BE2C (cell line): ENCODE measurements around the gene MAP3K15.
A peak's percentile ranks its signal among the peaks of the same experiment; 100 is the strongest.

Experiments
- DNase-seq: peaks from one replicate; pipeline ENCODE4 v3.0.0-alpha.2; 2020
- H3K27me3 ChIP-seq: fragments of 250-450 bp; sonication (Bioruptor Pico); 2 replicates; pipeline ENCODE4 v1.5.1; 2020; ENCODE audit warnings: mild to moderate bottlenecking
- H3K36me3 ChIP-seq: fragments of 250-450 bp; sonication (Bioruptor Pico); 2 replicates; pipeline ENCODE4 v1.5.1; 2020; ENCODE audit warnings: mild to moderate bottlenecking
- H3K4me1 ChIP-seq: fragments of 250-450 bp; sonication (Bioruptor Pico); 2 replicates; pipeline ENCODE4 v1.5.1; 2020
- H3K4me3 ChIP-seq: 2 replicates; pipeline ENCODE4 v1.5.1; 2011; ENCODE audit warnings: low read depth, low read length
- H3K9me3 ChIP-seq: fragments of 250-450 bp; sonication (Bioruptor Pico); 2 replicates; pipeline ENCODE4 v1.5.1; 2020
- TF ChIP-seq, protein P1 (sequence below): IDR thresholded peaks from 2 replicates; pipeline ENCODE4 v1.5.1; 2012; ENCODE audit warnings: mild to moderate bottlenecking, low read depth, low read length

Gene MAP3K15

DNA sequence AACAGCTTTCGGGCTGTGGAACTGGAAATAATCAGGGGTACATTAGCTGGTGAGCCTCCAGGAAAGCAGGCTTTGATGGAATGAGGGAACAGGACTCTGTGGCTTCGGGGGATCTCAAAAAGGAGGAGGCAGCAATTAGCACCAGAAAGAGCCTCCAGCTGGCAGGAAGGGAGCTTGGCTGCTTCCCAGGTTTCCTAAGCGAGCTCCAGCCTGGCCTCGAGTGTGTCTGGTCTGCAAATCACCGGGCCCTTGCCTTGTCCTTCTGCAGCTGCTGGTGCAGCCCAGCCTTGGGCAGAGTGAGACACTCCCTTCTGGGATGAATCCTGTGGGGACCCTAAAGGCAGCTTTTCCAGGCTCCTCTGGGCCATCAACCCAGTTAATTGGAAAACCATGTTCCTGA is 182.3 kb downstream of the MAP3K15 start:
- H3K9me3 ChIP-seq, result no peaks in the 10 kb centered on the region; the same call in 1 of the 2 replicates
- H3K36me3 ChIP-seq, result no peaks in the 10 kb centered on the region
- H3K4me3 ChIP-seq, result peak overlapping the region; percentile 3; the same call in 1 of the 2 replicates
- DNase-seq, result peak; percentile 87
- peaks cover 15% of the 10 kb centered on the region; the same call in 1 of the 2 replicates for H3K4me1 ChIP-seq
- TF ChIP-seq, protein P1, sequence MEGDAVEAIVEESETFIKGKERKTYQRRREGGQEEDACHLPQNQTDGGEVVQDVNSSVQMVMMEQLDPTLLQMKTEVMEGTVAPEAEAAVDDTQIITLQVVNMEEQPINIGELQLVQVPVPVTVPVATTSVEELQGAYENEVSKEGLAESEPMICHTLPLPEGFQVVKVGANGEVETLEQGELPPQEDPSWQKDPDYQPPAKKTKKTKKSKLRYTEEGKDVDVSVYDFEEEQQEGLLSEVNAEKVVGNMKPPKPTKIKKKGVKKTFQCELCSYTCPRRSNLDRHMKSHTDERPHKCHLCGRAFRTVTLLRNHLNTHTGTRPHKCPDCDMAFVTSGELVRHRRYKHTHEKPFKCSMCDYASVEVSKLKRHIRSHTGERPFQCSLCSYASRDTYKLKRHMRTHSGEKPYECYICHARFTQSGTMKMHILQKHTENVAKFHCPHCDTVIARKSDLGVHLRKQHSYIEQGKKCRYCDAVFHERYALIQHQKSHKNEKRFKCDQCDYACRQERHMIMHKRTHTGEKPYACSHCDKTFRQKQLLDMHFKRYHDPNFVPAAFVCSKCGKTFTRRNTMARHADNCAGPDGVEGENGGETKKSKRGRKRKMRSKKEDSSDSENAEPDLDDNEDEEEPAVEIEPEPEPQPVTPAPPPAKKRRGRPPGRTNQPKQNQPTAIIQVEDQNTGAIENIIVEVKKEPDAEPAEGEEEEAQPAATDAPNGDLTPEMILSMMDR, result no peak
- H3K27me3 ChIP-seq, result no peaks in the 10 kb centered on the region

DNA sequence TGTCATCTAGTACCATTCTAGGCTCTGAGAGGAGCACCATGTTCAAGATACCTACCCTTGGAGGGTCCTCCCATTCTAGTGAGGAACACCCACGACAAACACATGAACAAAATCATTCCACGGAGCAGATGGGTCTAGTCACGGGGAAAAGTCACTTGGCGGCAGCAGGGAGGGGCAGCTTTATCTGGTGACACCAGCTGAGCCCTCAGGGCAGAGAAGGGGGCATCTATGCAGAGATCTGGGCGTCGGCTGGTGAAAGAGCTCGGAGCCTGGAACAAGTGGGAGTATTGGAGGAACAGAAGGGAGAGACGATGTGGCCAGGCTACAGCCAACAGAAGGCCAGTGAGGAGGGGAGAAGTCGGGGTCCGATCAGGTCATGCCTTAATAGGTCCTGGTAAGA is 183.5 kb downstream of the MAP3K15 start:
- Histone ChIP-seq H3K4me3 (no peak overlapping the region), H3K36me3 (no peaks in the 10 kb centered on the region), H3K4me1 (peaks cover 15% of the 10 kb centered on the region; the same call in 1 of the 2 replicates), H3K27me3 (no peaks in the 10 kb centered on the region), H3K9me3 (no peaks in the 10 kb centered on the region; the same call in 1 of the 2 replicates)
- DNase-seq, result peak; percentile 29
- TF ChIP-seq, protein P1, result no peak

DNA sequence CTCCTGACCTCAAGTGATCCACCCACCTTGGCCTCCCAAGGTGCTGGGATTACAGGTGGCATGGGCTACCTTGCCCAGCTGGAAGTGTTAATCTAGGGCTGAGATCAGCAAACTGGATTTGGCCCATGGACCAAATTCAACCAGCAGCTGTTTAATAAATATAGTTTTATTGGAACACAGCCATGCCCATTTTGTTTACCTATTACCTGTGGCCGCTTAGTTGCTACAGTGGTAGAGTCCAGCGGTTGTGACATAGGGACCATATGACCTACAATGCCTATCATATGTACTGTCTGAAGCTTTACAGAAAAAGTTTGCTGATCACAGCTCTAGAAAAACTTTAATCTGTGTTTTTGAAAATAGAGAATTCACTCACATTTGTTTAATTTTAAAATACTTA is 188.7 kb downstream of the MAP3K15 start:
- H3K9me3 ChIP-seq, result no peaks in the 10 kb centered on the region
- TF ChIP-seq, protein P1, result no peak
- H3K36me3 ChIP-seq, result no peaks in the 10 kb centered on the region
- no peak for DNase-seq
- H3K4me1 ChIP-seq, result 0 out of 2 replicates have a peak, but pooled peaks cover 3% of the 10 kb centered on the region
- H3K4me3 ChIP-seq, result no peak overlapping the region
- no peaks in the 10 kb centered on the region for H3K27me3 ChIP-seq
